ENCODE data around the gene PAX7.

DNA sequence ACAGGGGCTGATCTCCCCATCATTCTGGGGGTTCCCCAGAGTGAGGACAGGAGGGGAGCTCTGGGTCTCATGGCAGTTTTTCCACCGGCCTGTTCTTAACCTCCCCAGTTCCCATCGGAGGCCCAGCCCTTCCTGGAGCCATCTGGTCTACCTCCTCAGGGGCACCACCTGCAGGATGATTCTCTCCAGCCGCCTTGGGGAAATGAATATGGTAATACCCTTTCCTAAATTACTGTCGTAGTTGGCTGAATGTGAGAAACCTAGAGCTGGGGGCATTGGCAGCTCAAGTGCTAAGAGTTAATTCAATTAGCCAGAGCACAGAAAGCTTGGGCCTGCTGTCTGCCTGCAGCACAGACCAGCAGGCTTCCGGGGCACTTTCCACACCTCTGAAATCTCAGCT, 163.9 kb downstream of the PAX7 start:
- TF ChIP-seq EP300 (IDR thresholded peaks at IDR 0.05) (no peak), POLR2A (IDR thresholded peaks at IDR 0.05) (no peak)
- TF ChIP-seq, protein P1, sequence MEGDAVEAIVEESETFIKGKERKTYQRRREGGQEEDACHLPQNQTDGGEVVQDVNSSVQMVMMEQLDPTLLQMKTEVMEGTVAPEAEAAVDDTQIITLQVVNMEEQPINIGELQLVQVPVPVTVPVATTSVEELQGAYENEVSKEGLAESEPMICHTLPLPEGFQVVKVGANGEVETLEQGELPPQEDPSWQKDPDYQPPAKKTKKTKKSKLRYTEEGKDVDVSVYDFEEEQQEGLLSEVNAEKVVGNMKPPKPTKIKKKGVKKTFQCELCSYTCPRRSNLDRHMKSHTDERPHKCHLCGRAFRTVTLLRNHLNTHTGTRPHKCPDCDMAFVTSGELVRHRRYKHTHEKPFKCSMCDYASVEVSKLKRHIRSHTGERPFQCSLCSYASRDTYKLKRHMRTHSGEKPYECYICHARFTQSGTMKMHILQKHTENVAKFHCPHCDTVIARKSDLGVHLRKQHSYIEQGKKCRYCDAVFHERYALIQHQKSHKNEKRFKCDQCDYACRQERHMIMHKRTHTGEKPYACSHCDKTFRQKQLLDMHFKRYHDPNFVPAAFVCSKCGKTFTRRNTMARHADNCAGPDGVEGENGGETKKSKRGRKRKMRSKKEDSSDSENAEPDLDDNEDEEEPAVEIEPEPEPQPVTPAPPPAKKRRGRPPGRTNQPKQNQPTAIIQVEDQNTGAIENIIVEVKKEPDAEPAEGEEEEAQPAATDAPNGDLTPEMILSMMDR (IDR thresholded peaks at IDR 0.05) = no peak
